Ureter (tissue), 1 donor: ENCODE results near the gene THAP11. TPM values are rescaled to one million over a fixed set of nuclear protein-coding genes. Genes with fewer than 3 reads are reported as not detected.

ENCODE experiments used
- DNase-seq: peaks from one replicate; pipeline ENCODE4 v3.0.0-alpha.2; 2020; ENCODE audit warnings: low spot score
- total RNA-seq: library from RNA; stranded (reverse); gene quantifications from one replicate; pipeline ENCODE4 v1.2.4, GENCODE V29; 2023
- donor health status: DM: yes; HTN: yes; CAD: no.

THAP11 gene
- total RNA-seq, 1 donor from 2014 or later, result 22.8 TPM

DNA sequence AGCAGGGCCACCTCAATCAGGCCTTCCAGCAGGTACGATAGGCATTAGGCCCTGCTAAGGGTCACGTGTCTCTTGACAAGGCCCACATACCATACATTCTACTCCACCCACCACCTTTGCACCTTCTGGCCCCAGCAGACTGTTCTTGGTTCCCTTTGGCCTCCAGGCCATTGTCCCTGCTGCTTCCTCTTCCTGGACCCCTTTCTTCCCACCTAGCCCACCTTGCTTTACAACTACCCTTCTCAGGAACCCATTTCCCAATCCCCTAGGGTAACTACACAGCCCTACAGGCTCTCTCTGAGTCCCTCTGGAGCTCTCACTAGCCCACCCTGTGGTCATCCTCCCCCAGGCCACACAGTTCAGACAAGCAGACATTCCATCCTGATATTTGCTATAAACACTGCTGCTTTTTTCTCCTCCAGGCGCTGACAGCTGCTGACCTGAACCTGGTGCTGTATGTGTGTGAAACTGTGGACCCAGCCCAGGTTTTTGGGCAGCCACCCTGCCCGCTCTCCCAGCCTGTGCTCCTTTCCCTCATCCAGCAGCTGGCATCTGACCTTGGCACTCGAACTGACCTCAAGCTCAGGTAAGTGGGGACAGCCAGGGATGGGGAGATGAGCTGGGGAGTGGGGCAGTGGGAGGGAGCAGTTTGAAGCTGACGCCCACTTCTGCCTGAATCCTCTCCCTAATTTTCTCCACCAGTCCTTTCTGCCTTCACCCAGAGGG, 41.2 kb downstream of the THAP11 start:
- DNase-seq, result peak; percentile 51

DNA sequence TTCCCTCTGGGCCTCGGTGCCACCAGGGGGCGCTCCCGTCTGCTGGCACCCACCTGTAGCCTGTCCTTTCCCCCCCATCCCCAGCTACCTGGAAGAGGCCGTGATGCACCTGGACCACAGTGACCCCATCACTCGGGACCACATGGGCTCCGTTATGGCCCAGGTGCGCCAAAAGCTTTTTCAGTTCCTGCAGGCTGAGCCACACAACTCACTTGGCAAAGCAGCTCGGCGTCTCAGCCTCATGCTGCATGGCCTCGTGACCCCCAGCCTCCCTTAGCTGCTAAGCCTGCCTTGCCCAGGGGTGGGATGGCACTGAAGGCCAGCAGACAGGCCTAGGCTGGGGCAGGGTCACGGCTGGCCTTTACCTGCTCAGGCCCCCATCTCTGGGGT, 41.7 kb downstream of the THAP11 start:
- DNase-seq, result no peak

DNA sequence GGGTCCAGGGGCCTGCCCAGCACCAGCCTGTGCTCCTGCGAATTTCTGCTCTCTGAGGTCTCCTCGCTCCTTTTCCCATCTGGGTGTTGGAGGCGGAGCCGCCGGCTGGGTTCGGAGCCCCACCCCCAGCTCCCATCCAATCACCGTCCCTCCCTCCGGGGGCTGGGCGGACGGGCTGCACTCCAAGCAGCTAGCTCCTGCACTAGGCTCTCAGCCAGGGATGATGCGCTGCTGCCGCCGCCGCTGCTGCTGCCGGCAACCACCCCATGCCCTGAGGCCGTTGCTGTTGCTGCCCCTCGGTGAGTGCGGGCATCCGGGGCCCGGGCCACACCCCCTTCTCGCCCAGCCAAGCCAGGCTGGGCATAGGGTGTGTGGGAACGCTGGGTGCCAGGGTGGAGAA, 42.6 kb downstream of the THAP11 start, which contains the start of gene NRN1L:
Gene NRN1L (plus strand): TSS at position 202 of the 400 bp plus-strand sequence. CDS start 19 bp downstream, at position 221.
- DNase-seq, result peak; percentile 88

DNA sequence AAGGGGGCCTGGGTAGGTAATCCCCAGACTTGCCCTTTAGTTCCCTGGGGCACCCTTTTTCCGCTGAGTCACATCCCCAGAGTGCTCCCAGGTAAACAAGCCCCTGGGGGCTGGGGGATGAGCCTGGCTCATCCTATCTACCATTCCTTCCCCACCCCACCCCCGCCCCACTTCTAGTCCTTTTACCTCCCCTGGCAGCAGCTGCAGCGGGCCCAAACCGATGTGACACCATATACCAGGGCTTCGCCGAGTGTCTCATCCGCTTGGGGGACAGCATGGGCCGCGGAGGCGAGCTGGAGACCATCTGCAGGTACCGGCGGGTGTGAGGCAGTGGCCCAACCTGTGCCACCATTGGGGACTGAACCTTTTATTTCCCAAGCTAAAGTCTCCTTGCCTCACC, 43.4 kb downstream of the THAP11 start:
- no peak for DNase-seq

GRCh38 chr16:67885976-67886375, 43.9 kb downstream of the THAP11 start:
- DNase-seq, result no peak

GRCh38 chr16:67886387-67886786, 44.3 kb downstream of the THAP11 start:
- no peak for DNase-seq

DNA sequence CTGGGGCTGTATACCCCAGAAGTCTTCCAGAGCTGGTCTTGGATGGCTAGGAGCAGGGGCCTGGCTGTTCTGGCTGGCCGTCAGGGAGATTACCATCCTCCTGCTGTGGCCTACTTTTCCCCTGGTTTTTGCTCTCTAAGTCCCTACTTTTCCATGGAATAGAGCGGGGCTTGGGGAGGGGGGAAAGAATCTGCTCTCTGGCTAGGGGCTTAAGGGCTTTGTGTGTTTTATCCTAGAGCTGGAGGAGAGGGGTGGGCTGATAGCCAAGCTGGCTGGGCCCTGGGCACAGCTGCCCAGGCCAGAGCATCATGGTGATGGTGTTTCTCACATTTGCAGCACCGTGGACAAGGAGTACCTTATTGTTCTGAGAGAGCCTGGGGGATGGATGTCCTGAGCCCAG, 46.2 kb downstream of the THAP11 start:
- DNase-seq, result no peak

DNA sequence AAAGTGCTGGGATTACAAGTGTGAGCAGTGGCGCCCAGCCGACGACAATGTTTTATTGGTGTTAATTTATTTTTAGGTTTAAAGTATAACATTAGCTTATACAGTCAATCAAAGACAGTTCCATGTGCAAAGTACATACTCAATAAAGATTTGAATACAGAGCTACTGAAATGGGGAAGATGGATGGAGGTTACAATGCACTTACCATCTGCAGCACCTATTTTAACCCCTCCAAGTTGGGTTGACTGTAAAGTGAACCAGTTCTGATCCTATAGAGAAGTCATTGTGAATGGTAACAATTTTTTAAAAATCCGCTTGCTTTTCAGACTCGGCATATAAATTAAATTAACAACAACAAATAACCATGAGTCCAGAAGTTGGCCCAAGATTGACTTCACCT, 50.3 kb downstream of the THAP11 start:
- DNase-seq, result no peak

DNA sequence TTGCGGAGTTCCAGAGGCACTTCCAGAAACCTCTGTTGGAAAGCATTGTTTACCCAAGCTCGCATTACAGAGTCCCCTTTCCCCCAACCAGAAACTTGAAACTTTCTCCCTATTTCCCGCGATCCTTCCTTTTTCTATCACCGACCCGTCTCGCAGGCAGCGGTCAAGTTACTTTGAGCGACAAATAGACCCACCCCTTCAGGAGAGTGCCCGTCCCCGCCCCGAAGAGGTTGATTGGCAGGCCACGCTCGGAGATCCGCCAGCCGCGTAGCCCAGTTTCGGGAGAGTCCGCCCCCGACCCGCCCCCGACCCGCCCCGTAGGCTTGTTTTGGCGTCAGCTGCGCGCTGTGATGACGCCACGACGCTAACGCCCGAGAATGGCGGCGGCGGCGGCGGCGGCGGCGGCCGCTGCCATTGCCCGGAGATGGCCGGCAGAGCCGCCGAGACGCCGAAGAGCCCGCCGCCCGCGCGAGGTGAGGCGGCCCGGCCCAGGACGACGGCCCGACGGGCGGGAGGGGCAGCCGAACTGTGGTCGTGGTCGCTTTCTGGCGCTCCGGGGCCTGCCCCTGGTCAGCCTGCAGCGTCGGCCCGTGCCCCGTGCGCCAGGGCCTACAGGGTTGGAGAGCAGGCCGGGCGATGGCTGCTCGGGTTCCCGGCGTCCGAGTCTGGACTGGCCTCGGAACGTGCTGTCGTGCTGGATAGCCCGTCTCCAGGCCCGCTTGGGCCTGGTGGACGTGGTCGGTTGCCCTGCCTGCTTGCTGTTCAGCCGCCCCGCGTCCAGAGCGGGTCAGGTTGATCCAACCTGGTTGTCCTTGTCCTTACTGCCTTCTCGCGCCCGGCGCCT, 51.0 kb downstream of the THAP11 start, which contains the start of gene PSKH1:
Gene PSKH1 (plus strand): TSS at position 356 of the 844 bp plus-strand sequence. CDS start 15,496 bp downstream, outside the sequence.
- peak; percentile 97 for DNase-seq

Other genes with a start within 250 kb of the THAP11 start
- 5.7 TPM for gene CARMIL2, start 197.2 kb upstream of the THAP11 start, total RNA-seq
- gene ACD, start 182.1 kb upstream of the THAP11 start, total RNA-seq, result 14.3 TPM
- gene PARD6A, start 181.4 kb upstream of the THAP11 start, total RNA-seq, result 1.6 TPM
- gene ENKD1, start 175.6 kb upstream of the THAP11 start, total RNA-seq, result 18.0 TPM
- 2.7 TPM for gene C16orf86, start 175.5 kb upstream of the THAP11 start, total RNA-seq
- gene GFOD2, start 123.0 kb upstream of the THAP11 start, total RNA-seq, result 36.5 TPM
- gene RANBP10, start 35.8 kb upstream of the THAP11 start, total RNA-seq, result 25.3 TPM
- 2.5 TPM for gene TSNAXIP1, start 35.4 kb upstream of the THAP11 start, total RNA-seq
- gene NUTF2, start 4.6 kb downstream of the THAP11 start, total RNA-seq, result 85.2 TPM
- gene CENPT, start 5.4 kb downstream of the THAP11 start, total RNA-seq, result 50.9 TPM
- 64.9 TPM for gene EDC4, start 30.7 kb downstream of the THAP11 start, total RNA-seq
- not detected for gene NRN1L, start 42.6 kb downstream of the THAP11 start, total RNA-seq
- 31.2 TPM for gene PSKH1, start 50.9 kb downstream of the THAP11 start, total RNA-seq
- gene CTRL, start 89.5 kb downstream of the THAP11 start, total RNA-seq, result 2.1 TPM
- gene PSMB10, start 94.5 kb downstream of the THAP11 start, total RNA-seq, result 89.4 TPM
- gene LCAT, start 101.8 kb downstream of the THAP11 start, total RNA-seq, result 47.3 TPM
- 93.1 TPM for gene SLC12A4, start 126.3 kb downstream of the THAP11 start, total RNA-seq
- not detected for gene DPEP3, start 138.2 kb downstream of the THAP11 start, total RNA-seq
- 7.0 TPM for gene DPEP2, start 157.2 kb downstream of the THAP11 start, total RNA-seq
- not detected for gene DPEP2NB, start 173.6 kb downstream of the THAP11 start, total RNA-seq
- gene DDX28, start 180.9 kb downstream of the THAP11 start, total RNA-seq, result 15.5 TPM
- gene DUS2, start 181.0 kb downstream of the THAP11 start, total RNA-seq, result 26.6 TPM
- gene NFATC3, start 243.1 kb downstream of the THAP11 start, total RNA-seq, result 44.0 TPM